Measurements from ENCODE around the gene OTUD3. TPM values are rescaled to one million over a fixed set of nuclear protein-coding genes. Genes with fewer than 3 reads are reported as not detected.

The OTUD3 gene
- total and polyA plus RNA-seq, 9 of the 15 experiments (the other 6 are each of a cell fraction or from before 2014, with no cell fraction given): 2.0 to 16.6 (median 11.0) TPM

- TF ChIP-seq ZNF592 (IDR thresholded peaks at IDR 0.05): no peak
- no peak for TF ChIP-seq ZNF764 (CRISPR knock-in tag; IDR thresholded peaks at IDR 0.05; ENCODE audit: low read depth)
- TF ChIP-seq SOX6 (IDR thresholded peaks at IDR 0.05): no peak
- no peak for TF ChIP-seq ZFP30 (CRISPR knock-in tag; IDR thresholded peaks at IDR 0.05; ENCODE audit: borderline replicate concordance)
- TF ChIP-seq SREBF2 (CRISPR knock-in tag; IDR thresholded peaks at IDR 0.05): no peak
- no peak for TF ChIP-seq U2AF2 (optimal IDR thresholded peaks at IDR 0.05; ENCODE audit: low read depth, low read length)
- TF ChIP-seq STAG1 (CRISPR knock-in tag; IDR thresholded peaks at IDR 0.05; ENCODE audit: borderline replicate concordance): no peak
- TF ChIP-seq CSDE1 (IDR thresholded peaks at IDR 0.05): no peak
- no peak for TF ChIP-seq HES1 (IDR thresholded peaks at IDR 0.05; ENCODE audit: low read depth)
- TF ChIP-seq WHSC1 (IDR thresholded peaks at IDR 0.05; ENCODE audit: low read length): no peak
- TF ChIP-seq TBP (optimal IDR thresholded peaks at IDR 0.05; ENCODE audit: low read depth, low read length): no peak
- no peak for TF ChIP-seq MTA3 (IDR thresholded peaks at IDR 0.05; ENCODE audit: borderline replicate concordance)
- TF ChIP-seq ZNF280A (IDR thresholded peaks at IDR 0.05; ENCODE audit: low read depth, partially characterized antibody): peak; percentile 35
- no peak for TF ChIP-seq NFATC3 (IDR thresholded peaks at IDR 0.05)
- TF ChIP-seq JUNB (CRISPR knock-in tag; conservative IDR thresholded peaks at IDR 0.05): no peak
- no peak for TF ChIP-seq ZNF668 (CRISPR knock-in tag; IDR thresholded peaks at IDR 0.05)
- 0 out of 3 replicates have a peak, but pooled peaks of 1 of the 2 experiments have one; percentile 50 for TF ChIP-seq CBX3 (IDR thresholded peaks at IDR 0.05; ENCODE audit: borderline replicate concordance in 1 of 2, low read length in 2 of 2)
- no peak for TF ChIP-seq ZNF347 (CRISPR knock-in tag; IDR thresholded peaks at IDR 0.05; ENCODE audit: low read depth)
- no peak for TF ChIP-seq MAX (CRISPR knock-in tag; IDR thresholded peaks at IDR 0.05)
These were observed 19.3 kb upstream of the OTUD3 start (continued) for GRCh38 chr1:19862944-19863343.
